NCI-H1694 (cell line): Measurements from ENCODE around the gene SMPDL3B.

ENCODE experiments used
- DNase-seq: peaks from one replicate; lab custom pipeline; 2025; lab: John Stamatoyannopoulos, UW

Gene SMPDL3B, protein sequence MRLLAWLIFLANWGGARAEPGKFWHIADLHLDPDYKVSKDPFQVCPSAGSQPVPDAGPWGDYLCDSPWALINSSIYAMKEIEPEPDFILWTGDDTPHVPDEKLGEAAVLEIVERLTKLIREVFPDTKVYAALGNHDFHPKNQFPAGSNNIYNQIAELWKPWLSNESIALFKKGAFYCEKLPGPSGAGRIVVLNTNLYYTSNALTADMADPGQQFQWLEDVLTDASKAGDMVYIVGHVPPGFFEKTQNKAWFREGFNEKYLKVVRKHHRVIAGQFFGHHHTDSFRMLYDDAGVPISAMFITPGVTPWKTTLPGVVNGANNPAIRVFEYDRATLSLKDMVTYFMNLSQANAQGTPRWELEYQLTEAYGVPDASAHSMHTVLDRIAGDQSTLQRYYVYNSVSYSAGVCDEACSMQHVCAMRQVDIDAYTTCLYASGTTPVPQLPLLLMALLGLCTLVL

DNA sequence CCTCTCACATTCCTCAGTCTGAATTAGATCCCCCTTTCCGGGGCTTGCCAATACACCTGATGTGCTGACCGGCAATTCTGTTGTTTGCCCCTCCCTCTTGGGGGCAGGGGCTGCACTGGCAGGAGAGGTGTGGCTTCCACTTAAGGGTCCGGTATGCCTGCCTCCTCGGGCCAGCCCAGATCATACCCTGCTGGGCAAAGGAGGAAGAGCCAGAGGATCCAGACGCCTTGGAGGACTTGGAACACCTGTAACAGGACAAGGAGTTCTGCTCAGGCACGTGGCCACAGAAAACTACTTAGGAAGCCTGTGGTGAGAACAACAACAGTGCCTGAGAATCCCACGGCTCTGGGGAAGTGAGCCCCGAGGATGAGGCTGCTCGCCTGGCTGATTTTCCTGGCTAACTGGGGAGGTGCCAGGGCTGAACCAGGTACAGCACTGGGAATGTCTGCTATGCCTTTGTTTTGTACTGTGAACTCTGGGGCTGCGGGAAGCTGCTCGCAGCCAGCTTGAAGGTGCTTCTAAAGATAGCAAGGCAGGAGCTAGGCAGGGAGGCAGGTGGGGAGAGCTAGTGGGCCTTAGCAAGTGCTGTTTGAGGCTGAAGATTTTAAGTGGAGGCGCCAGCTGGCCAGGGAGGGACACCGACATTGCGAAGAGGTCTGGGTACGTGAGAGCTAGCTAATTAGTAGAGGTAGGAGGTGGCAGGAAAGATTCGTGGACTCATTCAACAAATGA, at the start of gene SMPDL3B:
Gene SMPDL3B, plus strand, starts transcription at position 183 of the 732 bp plus-strand sequence. Its CDS starts 184 bp downstream, at position 367.
- DNase-seq, result no peak

DNA sequence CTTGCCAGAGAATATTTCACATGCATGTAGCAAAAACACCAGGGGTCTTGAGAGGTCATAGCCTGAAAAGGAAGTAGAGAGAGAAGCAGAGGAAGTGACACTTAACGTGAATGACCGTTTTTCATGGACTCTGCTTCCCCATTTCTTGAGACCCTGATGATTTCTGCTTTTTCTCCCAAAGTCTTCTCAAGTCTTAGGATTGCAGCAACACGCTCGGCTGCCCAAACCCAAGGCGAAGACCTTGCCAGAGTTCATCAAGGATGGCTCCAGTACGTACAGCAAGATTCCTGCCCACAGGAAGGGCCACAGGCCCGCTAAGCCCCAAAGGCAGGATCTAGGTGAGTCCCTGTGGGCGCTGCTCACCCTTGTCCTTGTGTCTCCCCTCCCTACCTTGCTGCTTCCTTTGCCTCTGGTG, 49.7 kb upstream of the SMPDL3B start:
- DNase-seq, result no peak

DNA sequence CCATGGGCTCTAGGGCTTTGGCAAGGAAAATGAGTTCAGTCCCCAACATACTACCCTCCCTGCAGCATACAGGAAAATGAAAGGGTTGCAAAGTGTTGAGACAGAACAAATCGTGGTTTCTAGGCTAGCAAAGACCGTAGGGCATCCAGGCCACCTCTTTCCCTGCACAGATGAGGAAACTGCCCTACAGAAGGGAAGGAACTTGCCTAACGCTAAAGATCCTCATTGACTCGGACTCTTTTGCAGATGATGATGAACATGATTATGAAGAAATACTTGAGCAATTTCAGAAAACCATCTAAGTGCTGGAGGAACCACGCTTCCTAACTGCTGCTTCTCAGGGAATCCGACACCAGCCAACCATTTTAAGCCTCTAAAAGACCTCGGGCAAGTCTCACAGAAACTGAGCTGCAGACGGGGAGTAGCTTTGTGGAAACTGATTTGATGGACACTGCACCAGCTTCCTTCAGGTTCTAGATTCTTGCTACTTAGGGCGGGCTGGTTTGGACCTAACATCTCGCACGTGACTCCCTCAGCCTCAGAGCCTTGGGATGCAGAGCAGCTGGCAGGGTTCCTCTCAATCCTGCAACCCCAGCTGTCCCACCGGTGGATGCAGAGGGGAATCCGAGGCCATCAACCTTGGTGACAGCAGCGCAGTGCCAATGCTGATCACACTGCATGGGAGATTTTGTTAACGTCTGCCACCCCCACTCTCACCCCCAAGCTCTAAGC, 49.0 kb upstream of the SMPDL3B start:
- no peak for DNase-seq

DNA sequence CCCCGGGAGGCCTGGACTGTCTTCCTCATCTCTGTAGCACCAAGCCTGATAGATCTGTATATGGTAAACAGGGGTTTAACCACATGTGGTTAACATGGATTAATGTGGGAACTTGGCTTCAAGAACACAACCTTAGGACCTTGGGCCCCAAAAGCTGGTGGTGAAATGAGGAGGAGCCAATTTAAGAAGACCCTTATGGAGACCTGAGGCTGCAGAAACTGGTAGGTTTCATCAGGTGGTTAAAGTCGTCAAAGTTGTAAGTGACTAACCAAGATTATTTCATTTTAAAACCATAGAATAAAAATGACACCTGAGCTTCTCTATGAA, 48.5 kb upstream of the SMPDL3B start:
- no peak for DNase-seq

DNA sequence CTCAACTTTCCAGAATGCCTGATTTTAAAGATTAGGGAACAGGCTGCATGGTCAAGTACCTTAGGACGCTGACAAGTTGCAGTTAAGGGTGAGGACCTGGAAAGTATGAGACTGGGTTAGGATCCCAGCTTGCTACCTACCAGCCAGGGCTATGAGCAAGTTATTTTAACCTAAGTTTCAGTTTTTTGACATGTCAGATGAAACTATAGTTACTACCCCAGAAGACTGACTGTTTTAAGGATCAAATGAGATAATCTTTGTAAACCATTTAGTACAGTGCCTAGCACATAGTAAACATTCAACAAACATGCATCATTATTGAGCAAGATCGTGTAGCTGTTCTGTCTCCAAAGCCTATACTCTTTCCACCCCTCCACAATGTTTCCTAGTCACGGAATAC, 48.1 kb upstream of the SMPDL3B start:
- no peak for DNase-seq

DNA sequence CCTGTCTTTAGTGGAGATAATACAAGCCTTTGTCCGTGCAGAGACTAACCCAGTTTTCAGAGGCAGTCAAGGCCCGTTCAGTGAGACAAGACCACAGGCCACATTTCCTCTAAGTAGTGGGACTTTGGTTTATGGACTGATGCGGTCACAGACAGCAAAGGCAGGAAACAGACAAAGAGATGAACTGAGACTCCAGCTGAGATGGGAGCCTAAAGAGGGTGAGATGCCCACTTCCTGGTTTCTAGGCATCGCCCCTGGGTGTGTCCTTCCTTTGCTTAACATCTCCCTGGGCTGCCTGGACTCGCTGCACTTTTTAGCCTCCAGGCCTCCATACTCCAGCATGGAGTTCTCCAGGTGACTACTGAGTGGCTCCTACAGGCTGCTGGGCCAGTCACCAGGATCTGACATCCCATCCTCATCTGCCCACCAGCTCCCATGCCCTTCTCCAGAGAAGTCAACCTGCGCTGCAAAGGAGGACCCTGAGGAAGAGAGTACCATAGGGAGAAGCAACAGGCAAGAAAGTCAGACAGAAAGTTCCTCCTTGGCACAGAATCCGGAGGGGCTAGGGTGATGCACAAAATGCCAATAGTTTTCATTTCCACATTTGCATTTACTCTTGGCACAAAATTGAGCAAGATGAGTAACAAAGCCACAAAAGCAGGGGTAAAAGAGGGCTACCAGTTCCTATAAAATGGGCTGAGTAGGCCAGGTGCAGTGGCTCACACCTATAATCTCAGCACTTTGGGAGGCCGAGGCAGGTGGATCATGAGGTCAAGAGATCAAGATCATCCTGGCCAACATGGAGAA, 47.4 kb upstream of the SMPDL3B start:
- DNase-seq, result no peak

DNA sequence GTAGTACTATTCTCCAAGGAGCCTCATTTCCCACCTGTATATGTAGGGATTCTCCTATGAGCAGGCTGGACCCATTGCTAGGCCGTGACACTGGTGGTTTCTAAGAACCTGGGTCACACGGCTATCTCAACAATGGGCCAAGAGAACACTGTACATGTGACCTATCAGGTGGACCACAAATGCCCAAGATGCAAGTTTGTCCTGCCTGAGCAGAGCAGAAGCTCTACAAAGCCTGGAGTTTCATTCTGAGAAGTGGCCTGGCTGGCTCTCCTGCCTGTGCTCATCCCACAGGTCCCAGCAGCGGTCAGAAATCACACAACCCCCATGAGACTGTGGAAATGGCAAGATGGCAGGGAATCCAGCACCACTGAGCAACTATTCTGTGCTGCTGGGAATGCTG, 45.3 kb upstream of the SMPDL3B start:
- DNase-seq, result no peak

DNA sequence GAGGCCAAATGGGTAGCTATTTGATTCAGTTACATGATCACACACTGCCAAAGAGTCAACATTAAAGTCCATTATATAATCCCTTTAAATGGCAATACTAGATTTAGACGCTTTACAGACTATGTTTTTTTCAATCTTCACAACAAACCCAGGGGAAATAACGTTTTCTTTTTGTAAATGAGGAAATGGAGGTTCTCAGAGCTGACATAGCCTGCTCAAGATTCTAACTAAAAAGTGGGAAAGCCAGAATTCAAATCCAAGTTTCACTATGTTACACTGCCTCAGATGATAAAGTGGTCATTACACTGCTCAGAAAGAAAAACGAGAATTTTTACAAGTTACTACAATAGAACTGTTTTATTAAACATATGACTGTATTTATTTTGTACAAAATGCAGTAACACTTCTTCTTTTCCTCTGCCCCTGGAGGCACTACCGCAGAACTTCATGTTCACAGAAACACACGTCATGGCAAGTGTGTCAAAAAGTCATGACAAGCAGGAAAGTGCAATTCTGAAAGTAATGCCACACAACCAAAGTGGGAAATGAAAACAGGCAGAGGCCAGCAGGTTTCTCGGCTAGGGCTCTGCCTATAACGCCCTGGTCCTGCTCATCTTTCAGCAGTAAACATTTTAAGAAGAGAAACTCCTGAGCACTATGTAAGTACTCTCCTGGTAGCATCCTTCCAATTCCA, 43.5 kb upstream of the SMPDL3B start:
- no peak for DNase-seq

DNA sequence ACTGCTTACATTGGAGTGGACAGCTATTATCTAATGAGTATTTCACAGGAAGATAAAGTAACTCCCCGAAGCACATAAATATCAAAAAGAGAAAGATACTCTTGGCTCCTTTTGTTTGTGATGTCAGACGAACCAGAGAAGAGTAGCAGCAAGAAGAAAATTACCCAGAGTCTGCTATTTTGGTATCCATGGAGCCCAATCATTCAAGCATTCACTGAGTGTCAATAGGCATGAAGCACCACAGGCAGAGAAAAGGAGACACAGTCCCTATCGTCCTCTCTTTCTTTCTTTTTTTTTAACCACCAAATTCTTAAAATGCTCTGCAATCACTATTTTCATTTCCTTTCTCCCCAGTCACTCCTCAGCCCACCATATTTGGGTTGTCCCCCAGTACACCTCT, 40.3 kb upstream of the SMPDL3B start:
- DNase-seq, result no peak

DNA sequence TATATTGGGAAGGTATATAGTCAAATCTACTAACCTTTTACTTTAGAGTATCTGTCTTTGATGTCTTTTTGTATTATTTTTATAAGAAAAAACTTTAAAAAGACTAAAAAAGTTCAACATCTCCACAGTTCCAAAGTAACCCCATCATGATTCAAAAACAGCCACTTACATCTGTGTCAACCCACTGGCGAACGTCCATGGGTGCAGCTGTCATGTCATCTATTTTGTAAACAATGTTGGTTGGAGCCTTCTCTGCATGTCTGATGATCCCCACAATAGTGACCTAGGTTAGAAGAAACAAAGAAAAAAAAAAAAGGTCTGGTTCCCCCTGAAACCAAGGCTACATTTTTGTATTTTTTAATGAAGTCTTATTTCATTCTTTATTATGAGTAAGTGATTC, 28.0 kb upstream of the SMPDL3B start:
- no peak for DNase-seq

DNA sequence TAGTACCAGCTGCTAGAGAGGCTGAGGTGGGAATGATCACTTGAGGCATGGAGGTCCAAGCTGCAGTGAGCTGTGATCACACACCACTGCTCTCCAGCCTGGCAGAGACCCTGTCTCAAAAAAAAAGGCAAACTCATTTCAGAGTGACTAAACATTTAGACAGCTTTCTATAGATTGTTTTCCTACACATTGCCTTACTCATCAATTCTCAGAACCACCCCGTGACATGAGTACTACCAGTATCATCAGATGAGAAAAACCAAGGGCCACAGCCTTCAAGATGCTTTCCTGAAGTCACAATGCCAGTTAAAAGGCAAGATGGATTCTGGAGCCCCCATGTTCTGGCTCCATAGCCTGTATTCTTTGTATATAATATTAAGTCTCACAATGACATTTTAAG, 22.4 kb upstream of the SMPDL3B start:
- DNase-seq, result no peak

DNA sequence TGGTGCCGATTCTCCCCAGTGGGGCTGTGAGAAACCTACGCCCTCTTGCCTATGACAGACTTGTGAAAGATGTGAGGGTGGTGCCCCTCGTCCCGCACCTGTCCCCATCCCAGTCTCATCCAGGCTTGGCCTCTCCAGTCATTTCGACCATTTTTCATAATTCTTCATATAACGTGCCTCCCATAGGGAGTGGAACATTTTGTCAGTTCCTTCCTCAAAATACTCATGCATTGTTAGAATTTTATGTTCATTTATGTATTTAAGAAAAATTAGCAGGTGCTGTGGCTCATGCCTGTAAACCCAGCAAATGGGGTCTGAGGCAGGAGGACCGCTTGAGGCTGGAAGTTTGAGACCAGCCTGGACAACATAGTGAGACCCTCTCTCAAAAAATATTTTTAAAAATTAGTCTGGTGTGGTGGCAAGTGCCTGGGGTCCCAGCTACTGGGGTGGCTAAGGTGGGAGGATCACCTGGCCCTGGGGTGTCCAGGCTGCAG, 19.7 kb upstream of the SMPDL3B start:
- DNase-seq, result no peak

DNA sequence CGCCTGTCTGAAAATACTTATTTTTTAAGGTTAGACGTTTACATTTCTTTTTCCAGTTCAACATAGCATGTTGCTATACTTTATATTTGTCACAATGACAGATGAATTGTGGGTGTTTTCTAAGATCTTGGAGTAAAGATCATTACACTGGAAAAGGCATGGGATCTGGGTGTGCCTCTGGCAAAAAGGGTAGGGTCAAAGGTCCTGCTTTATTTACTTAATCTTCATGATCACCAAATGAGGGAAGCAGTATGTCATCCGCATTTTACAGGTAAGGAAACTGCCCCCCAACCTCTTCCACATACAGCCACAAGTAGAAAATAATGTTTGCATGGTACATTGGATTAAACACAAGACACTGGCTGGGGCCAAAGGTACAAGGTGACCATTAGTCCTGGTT, 12.5 kb upstream of the SMPDL3B start:
- no peak for DNase-seq

DNA sequence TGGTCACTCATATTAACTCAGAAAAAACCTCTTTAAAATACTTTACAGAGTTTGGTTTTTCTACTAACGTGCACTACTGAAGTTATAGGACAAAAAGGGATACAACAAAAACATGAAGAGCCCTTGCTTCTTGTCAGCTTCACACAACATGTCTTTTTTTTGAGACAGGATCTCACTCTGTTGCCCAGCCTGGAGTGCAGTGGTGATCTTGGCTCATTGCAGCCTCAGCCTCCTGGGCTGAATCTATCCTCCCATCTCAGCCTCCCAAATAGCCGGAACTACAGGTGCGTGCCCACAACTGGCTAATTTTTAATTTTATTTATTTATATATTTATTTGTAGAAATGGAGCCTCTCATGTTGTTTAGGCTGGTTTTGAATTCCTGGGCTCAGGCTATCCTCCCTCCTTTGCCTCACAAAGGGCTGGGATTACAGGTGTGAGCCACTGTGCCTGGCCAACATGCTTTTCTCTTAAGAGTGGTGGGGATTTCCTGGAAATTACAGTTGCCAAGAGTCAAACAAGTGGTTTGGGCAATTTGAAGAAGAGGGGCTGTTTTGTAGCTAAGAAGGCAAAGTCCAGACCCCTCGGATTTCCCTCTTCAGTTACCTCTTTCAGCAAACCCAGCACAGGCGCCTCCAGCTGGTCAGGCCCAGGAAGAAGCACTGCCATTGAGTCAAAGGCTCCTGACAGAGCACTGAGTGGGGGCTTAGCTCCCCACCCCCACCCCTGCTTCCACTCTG, 6.4 kb upstream of the SMPDL3B start:
- no peak for DNase-seq

DNA sequence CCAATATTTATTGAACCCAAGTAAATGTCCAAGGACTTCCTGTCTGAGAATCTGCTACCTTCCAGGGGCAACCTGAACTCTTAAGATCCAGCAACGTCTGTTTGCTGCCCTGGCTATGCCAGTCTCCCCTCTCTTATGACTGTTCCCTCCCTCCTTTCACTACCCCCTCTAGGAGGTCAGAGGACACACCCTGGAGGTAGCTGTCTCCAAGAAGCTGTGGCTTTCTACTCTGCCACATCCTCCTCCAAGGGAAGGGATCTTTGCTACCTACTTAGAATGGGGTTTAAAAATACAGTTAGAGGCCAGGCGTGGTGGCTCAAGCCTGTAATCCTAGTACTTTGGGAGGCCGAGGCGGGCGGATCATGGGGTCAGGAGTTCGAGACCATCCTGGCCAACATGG, 3.6 kb upstream of the SMPDL3B start:
- DNase-seq, result no peak

DNA sequence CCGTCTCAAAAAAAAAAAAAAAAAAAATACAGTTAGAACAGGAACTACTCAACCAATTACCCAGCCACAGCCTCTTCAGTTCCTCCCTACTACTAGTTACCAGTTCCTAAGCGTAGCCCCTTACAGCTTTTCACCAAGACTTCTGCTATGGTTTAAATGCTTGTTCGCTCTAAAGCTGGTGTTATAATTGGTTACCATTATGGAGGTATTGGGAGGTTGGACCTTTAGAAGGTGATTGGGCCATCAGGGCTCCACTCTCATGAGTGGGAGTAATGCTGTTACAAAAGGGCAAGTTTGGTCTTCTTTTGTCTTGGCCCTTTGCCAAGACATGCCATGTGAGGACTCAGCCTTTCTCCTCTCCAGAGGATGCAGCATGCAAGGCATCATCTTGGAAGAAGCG, 3.0 kb upstream of the SMPDL3B start:
- no peak for DNase-seq

DNA sequence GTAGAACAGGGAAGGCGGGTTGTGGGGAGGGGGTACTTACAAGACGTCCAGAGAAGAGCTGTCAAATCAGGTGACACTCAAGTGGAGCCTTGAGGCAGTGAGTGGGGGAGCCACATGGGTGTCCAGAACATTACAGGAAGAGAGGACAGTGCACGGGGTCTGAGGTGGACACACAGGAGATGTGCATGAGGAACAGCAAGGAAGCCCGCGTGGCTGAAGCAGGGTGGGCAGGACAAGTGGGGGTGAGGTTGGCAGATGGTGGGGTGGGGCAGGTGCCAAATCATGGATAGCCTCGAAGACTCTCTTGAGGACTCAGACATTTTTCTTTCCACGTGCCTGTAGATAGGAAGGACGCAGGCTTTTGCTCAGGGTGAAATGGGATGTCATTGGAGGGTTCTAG, 921 bp downstream of the SMPDL3B start:
- DNase-seq, result no peak

DNA sequence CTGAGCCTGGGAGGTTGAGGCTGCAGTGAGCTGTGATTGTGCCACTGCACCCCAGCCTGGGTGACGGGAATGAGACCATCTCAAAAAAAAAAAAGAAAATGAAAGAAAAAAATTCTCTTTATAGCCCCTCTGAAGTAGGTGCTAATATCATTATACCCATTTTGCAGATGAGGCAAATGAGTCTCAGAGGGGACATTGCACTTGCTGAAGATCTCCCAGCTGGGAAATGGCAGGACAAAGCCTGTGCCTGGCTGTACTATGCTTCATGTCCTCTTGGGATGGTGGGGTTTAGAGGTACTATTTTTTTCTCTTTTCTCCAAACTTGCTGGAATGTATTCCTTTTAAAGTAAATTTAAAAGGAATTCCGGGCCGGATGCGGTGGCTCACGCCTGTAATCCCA, 1.6 kb downstream of the SMPDL3B start:
- no peak for DNase-seq

DNA sequence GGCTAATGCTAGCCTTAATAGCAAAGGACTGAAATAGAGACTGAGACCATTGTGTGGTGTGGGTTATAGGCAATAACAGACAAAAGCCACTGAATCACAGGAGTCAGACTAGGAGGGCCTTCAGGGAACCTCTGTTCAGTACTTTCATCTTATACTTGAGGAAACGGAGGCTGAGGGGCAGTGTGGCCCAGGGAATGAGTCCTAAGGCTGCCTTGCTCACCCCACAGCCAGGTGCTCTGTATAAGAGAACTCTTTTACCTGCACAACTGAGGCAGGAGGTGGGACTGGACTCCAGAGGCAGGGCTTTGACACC, 2.7 kb downstream of the SMPDL3B start:
- no peak for DNase-seq

DNA sequence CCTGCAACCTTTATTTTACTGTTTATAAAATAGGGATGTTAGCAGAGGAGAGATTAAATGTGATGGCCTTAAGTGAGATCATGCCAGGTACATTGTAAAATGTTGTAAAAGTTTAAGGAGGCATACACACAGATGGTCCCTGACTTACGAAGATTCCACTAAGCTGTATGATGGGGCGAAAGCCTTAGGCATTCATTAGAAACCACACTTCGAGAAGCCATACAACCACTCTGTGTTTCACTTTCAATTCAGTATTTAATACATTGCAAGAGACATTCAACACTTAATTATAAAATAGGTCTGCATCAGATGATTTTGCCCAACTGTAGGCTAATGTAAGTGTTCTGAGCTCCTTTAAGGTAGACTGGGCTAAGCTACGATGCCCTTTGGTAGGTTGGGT, 3.7 kb downstream of the SMPDL3B start:
- no peak for DNase-seq

DNA sequence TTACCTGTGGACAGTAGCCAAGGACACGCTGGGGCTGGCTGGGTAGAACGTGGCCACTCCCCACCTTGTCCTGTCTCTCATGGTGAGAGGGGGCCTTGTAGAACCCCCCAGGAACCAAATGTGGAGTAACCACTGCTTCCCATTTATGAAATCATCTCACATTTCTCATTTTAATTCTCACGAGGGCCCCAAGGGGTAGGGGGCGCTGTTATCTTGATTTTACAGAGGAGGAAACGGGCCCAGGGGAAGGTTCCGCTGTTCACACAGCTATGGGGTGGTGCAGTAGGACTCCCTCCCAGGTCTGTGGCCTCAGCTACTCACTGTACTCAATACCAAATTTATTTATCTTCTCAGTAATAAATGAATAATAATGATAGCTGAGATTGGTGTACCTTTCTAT, 5.5 kb downstream of the SMPDL3B start:
- peak; percentile 6 for DNase-seq
